ENCODE measurements around the gene TCF7L1.
A peak's percentile ranks its signal among the peaks of the same experiment; 100 is the strongest.

The TCF7L1 gene

DNA sequence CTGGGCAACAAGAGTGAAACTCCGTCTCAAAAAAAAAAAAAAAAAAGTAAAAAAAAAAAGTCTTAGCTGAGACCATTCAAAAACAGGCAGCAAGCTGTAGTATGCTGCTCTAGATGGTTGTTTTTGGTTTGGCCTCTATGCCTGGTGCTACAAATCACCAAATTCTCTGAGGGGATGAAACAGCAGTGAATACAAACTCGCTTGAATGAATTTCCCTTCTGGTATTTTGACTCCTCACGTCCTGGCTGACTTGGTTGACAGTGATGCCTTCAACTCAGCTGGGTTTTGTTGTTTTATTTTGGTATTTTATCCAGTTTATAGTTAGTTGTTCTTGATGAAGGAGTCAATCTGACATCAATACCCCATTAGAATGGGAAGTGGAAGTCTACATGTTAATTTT, 3.3 kb upstream of the TCF7L1 start:
- Mint-ChIP-seq H3K4me1 (peaks cover 9% of the 10 kb centered on the region), H3K36me3 (ENCODE audit: low read depth) (no peaks in the 10 kb centered on the region), H3K9me3 (no peaks in the 10 kb centered on the region), H3K27ac (no peak overlapping the region), H3K4me3 (no peak overlapping the region), H3K27me3 (ENCODE audit: low read depth) (no peaks in the 10 kb centered on the region)
- TF ChIP-seq, protein P1, sequence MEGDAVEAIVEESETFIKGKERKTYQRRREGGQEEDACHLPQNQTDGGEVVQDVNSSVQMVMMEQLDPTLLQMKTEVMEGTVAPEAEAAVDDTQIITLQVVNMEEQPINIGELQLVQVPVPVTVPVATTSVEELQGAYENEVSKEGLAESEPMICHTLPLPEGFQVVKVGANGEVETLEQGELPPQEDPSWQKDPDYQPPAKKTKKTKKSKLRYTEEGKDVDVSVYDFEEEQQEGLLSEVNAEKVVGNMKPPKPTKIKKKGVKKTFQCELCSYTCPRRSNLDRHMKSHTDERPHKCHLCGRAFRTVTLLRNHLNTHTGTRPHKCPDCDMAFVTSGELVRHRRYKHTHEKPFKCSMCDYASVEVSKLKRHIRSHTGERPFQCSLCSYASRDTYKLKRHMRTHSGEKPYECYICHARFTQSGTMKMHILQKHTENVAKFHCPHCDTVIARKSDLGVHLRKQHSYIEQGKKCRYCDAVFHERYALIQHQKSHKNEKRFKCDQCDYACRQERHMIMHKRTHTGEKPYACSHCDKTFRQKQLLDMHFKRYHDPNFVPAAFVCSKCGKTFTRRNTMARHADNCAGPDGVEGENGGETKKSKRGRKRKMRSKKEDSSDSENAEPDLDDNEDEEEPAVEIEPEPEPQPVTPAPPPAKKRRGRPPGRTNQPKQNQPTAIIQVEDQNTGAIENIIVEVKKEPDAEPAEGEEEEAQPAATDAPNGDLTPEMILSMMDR (IDR thresholded peaks at IDR 0.05; ENCODE audit: unreplicated experiment in 3 of 3): no peak

DNA sequence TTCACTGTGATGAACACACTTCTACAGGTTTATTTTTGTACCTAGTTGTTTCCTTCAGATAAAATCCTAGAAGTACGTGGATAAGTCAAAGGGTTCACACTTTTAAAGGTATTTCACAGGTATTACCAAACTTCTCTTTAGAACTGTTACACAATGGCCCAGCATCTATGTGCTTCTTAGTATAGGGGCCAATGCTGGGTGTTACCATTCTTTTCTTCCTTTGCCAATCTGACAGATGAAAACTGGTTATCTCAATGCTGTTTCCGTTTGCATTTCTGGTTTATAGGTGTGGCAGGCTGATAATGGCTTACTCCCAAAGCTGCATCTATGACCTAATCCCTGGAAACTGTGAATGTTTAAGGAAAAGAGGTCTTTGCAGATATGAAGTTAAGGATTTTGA, 2.8 kb upstream of the TCF7L1 start:
- Mint-ChIP-seq H3K36me3 (ENCODE audit: low read depth) (no peaks in the 10 kb centered on the region), H3K9me3 (no peaks in the 10 kb centered on the region), H3K27me3 (ENCODE audit: low read depth) (no peaks in the 10 kb centered on the region), H3K27ac (no peak overlapping the region), H3K4me3 (no peak overlapping the region), H3K4me1 (peaks cover 14% of the 10 kb centered on the region)
- TF ChIP-seq, protein P1 (IDR thresholded peaks at IDR 0.05; ENCODE audit: unreplicated experiment in 3 of 3): no peak

DNA sequence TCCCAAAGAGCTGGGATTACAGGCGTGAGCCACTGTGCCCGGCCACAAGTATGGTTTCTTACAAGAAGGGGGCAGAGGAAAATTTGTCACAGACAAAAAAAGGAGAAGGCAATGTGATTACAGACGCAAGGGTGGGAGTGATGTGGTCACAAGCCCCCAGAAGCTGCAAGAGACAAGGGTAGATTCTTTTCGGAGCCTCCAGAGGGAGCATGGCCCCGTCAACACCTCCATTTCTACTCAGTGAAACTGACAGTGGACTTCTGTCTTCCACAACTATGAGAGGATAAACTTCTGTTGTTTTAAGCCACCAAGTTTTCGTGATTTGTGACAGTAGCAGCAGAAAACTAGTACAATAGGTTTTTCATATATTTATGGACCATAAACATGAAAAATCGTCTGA, 2.1 kb upstream of the TCF7L1 start:
- Mint-ChIP-seq H3K4me3 (peak overlapping the region; percentile 25 to 74 (median 67)), H3K36me3 (ENCODE audit: low read depth) (no peaks in the 10 kb centered on the region), H3K27ac (no peak overlapping the region), H3K27me3 (ENCODE audit: low read depth) (no peaks in the 10 kb centered on the region), H3K4me1 (peaks cover 21% of the 10 kb centered on the region), H3K9me3 (no peaks in the 10 kb centered on the region)
- TF ChIP-seq, protein P1 (IDR thresholded peaks at IDR 0.05; ENCODE audit: unreplicated experiment in 3 of 3): peak; percentile 58 to 69 (median 68)

DNA sequence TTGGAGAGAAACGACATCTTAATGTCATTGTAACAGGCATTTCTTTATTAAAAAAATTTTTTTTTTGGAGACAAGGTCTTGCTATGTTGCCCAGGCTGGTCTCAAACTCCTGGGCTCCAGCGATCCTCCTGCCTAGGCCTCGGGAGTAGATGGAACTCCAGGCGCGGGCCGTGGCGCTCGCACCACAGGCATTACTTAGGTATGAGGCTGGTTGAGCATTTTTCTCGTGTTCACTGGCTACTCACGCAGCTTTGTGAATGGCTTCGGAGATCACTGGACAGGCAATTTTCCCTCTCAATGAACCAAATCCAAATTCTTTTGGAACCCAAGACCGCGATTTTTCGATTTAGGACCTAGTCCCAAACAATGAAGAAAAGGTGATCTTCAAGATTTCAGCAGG, 795 bp upstream of the TCF7L1 start:
- H3K27me3 Mint-ChIP-seq (ENCODE audit: low read depth): no peaks in the 10 kb centered on the region
- TF ChIP-seq, protein P1 (IDR thresholded peaks at IDR 0.05; ENCODE audit: unreplicated experiment in 3 of 3): no peak
- H3K9me3 Mint-ChIP-seq: no peaks in the 10 kb centered on the region
- peak overlapping the region; percentile 36 to 89 (median 56) for H3K27ac Mint-ChIP-seq
- peak overlapping the region; percentile 88 to 92 (median 91) for H3K4me3 Mint-ChIP-seq
- H3K4me1 Mint-ChIP-seq: peaks cover 32% of the 10 kb centered on the region
- peaks cover 10% of the 10 kb centered on the region for H3K36me3 Mint-ChIP-seq (ENCODE audit: low read depth)

DNA sequence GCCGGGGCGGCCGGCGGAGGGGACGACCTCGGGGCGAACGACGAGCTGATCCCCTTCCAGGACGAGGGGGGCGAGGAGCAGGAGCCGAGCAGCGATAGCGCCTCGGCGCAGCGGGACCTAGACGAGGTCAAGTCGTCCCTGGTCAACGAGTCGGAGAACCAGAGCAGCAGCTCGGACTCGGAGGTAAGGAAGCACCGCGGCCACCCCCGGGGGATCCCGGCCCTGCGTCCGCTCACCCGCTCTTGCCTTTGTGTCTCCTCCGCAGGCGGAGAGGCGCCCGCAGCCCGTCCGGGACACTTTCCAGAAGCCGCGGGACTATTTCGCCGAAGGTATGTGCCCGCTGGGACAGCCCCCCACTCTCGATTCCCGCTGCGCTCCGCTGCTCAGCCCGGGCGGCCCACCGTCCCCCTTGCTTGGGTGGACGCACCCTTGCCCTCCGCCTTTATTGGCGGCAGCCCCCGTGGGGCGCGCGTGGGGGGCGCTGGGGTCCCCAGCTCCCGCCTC, 611 bp downstream of the TCF7L1 start:
- Mint-ChIP-seq H3K9me3 (no peaks in the 10 kb centered on the region), H3K27me3 (ENCODE audit: low read depth) (no peaks in the 10 kb centered on the region), H3K36me3 (ENCODE audit: low read depth) (peaks cover 20% of the 10 kb centered on the region), H3K4me3 (peak overlapping the region; percentile 79 to 95 (median 92)), H3K27ac (peak overlapping the region in 1 of 3 experiments; percentile 93), H3K4me1 (peaks cover 41% of the 10 kb centered on the region)
- TF ChIP-seq, protein P1 (IDR thresholded peaks at IDR 0.05; ENCODE audit: unreplicated experiment in 3 of 3): no peak

DNA sequence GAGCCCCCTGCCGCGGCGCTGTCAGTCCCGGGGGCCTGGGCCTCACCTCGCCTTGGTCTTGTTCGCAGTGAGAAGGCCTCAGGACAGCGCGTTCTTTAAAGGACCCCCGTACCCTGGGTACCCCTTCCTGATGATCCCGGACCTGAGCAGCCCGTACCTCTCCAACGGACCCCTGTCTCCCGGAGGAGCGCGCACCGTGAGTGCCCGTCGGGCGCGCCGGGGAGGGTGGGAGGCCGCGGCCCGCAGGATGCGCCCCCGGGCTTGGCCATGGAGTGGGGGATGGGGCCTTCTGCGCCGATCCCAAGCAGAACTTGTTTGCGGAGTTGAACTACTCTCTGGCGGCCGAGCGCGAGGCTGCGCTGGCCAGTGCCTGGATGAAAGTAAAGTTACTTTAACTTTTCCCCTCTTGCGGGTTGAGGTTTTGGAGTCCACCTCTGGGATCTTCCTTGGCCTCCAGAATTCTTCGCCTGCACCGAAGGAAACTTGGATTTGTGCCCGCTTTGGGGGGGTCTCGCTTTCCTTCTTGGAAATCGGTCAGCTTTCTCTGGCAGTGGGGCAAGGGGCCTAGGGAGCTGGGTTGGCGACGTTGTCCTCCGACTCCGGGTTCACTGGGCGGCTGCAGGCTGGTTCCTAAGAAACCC, 1.2 kb downstream of the TCF7L1 start:
- Mint-ChIP-seq H3K27ac (peak overlapping the region; percentile 70 to 95 (median 93)), H3K36me3 (ENCODE audit: low read depth) (peaks cover 23% of the 10 kb centered on the region), H3K4me1 (peaks cover 41% of the 10 kb centered on the region), H3K27me3 (ENCODE audit: low read depth) (no peaks in the 10 kb centered on the region), H3K4me3 (peak overlapping the region; percentile 79 to 95 (median 92)), H3K9me3 (no peaks in the 10 kb centered on the region)
- TF ChIP-seq, protein P1 (IDR thresholded peaks at IDR 0.05; ENCODE audit: unreplicated experiment in 3 of 3): no peak

Measured in nephron (organoid).